AG10803 (cell line): ENCODE results near the gene PARVA.

Experiments
- DNase-seq: peaks from one replicate; pipeline ENCODE4 v3.0.0; 2010; ENCODE audit warnings: low read depth
- H3K4me3 ChIP-seq: 2 replicates; pipeline ENCODE4 v1.5.1; 2011; ENCODE audit warnings: mild to moderate bottlenecking, low read length, control low read depth
- TF ChIP-seq, protein P1 (sequence below): conservative IDR thresholded peaks from 2 replicates; pipeline ENCODE4 v1.5.1; 2011; ENCODE audit warnings: mild to moderate bottlenecking, low read length, control low read depth, inconsistent platforms

PARVA gene

DNA sequence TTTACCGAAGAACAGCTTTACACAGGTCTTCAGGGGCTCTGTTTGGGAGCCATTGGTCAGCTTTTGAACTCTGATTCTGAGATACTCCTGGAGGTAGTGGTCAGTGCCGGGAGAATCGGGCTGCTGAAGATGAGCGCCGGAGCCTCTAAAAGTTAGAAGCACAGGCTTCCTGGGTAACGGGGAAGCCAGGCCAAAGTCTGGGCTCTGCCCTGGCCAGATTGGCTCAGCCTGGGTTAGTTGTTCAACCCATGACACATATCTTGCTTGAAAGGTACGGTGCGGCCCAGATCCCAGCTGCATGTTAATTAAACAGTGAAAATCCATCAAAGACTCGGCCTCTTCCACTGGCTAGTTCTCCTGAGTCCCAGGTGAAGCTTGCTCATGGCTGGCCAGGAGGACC, 18.0 kb downstream of the PARVA start:
- TF ChIP-seq, protein P1, sequence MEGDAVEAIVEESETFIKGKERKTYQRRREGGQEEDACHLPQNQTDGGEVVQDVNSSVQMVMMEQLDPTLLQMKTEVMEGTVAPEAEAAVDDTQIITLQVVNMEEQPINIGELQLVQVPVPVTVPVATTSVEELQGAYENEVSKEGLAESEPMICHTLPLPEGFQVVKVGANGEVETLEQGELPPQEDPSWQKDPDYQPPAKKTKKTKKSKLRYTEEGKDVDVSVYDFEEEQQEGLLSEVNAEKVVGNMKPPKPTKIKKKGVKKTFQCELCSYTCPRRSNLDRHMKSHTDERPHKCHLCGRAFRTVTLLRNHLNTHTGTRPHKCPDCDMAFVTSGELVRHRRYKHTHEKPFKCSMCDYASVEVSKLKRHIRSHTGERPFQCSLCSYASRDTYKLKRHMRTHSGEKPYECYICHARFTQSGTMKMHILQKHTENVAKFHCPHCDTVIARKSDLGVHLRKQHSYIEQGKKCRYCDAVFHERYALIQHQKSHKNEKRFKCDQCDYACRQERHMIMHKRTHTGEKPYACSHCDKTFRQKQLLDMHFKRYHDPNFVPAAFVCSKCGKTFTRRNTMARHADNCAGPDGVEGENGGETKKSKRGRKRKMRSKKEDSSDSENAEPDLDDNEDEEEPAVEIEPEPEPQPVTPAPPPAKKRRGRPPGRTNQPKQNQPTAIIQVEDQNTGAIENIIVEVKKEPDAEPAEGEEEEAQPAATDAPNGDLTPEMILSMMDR = no peak
- no peak for DNase-seq
- no peak overlapping the region for H3K4me3 ChIP-seq

DNA sequence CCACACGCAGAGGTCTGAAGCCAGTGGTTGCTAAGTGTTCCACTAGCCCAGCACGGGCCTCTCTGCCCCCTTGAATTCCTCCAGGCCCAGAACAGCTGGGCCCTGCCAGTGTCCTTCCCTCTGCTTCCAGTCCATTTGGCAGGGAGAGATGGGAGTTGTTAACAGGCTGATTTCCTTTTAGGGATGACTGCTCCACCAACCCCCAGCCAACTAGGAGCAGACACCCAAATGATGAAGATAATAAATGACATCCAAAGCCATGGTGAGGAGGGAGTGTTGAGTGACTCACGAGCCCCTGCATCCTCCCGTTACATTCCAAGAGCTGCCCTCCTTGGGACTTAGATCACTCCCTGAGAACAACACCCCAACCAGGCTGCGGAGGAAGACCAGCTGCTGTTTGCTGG, 20.6 kb downstream of the PARVA start:
- TF ChIP-seq, protein P1 = no peak
- DNase-seq = peak; percentile 99
- no peak overlapping the region for H3K4me3 ChIP-seq

DNA sequence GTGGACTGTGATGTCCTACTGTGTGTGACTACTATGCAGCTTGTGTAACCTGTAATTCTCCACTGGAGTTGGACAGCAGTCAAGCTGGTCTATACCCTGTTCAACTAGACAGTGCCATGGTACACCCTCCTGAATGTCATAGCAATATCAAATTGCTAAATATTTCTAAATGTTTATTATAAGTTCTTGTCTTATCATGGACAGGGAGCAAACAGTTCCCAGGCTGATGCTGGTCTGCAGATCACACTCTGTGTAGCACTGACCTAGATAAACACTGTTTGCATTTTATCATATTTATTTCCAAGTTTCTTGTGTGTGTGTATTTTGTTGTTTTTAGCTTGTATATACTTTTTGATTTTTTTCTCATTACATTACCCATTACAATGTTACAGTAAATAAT, 22.0 kb downstream of the PARVA start:
- TF ChIP-seq, protein P1 = no peak
- no peak for DNase-seq
- H3K4me3 ChIP-seq = no peak overlapping the region

DNA sequence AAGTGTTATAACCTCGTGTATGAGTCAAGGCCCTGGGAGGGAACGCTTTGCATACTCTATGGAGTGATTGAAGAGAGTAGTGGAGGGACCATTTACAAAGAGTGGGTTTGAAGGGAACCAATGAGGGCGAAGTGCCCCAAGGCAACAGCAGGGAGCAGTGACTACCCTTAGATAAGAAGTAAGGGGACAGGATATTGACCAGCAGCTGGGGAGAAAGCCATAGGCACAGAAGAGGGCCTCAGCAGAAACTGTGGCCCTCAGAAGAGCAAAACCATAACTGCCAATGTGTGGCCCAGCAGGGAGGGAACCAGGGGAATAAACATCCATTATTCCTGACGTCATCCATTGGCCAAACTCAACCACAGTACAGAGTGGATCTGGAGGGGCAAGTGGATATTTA, 24.7 kb downstream of the PARVA start:
- DNase-seq = no peak
- no peak overlapping the region for H3K4me3 ChIP-seq
- TF ChIP-seq, protein P1 = 0 out of 2 replicates have a peak, but pooled peaks have one; percentile 9

DNA sequence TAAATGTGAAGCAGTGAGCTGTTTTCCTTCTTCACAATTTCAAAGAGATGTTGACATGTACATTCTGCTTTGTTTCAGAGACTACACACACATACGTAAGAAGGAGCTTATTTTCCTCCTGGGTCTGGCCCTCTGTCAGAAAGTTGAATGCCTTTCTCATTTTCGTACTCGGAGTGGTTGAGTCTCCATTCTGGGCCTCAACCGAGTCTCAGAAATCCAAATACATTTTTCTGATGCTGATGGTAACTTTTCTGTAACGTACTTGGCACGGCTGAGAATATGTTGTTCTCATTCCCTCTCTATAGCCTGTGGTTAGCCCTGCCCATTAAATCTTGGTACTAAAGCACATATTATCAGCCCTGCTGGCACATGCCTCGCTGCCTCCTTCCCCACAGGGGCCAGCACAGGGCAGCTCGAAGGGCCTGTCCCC, 25.3 kb downstream of the PARVA start:
- TF ChIP-seq, protein P1 = no peak
- no peak overlapping the region for H3K4me3 ChIP-seq
- DNase-seq = no peak

DNA sequence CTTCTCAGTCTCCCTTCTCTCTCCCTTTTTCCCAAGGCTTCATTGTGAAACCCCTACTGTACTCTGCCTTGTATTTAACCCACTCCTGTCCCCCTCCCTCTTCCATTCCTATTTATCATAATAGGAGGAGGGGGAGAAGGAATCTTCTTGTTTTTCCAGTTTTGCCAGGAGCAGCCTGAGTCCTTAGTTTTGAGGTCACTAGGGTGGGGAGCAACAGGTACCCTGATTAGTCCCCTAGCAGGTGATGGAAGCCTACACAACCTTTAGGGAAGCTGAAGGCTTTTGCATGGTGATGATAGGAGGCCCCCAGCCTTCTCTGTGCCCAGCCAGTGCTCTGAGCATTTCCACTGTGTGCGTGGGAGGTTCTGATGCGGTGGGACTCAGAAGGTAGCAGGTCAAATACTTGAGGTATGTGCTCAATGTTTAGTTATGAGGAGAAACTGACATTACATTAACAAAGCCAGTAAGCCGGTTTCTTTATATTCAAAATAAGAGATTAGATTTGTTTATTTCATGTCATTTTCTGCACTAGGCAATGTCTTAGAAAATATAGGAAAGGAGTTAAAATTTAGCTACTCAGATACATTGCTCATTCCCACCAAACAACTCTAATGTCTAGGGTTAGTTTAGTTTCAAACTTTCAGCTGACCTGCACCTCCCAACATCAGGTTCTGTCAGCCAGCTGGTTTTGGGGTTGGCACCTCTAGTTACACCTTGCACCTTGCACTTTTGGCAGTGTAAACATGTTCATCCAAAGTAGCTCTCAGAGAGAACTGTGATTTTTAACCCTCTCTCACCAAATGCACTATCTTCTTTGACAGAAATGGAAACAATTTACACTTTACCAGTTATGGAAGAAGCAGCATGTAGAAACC, 26.0 kb downstream of the PARVA start:
- H3K4me3 ChIP-seq = no peak overlapping the region
- DNase-seq = no peak
- TF ChIP-seq, protein P1 = no peak

DNA sequence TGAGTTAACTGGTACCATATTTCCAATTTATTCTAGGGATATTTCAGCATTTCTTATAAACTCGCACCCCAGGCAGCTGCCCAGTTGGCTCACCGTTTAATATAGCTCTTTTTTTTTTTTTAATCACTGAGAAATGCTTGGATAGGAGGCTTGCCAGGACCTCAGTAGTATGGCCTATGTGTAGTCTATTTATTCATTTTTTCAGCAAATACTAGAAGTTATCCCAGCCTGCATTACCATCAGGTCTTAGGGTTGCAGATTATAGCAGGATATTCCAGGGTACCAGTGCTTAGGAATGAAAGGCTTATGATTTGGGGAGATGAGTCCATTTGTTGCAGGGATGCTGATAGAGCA, 26.6 kb downstream of the PARVA start:
- no peak for DNase-seq
- TF ChIP-seq, protein P1 = no peak
- no peak overlapping the region for H3K4me3 ChIP-seq
